ENCODE data around the gene FAM241B. TPM values are rescaled to one million over a fixed set of nuclear protein-coding genes. Genes with fewer than 3 reads are reported as not detected.
A peak's percentile ranks its signal among the peaks of the same experiment; 100 is the strongest.

FAM241B gene
- total RNA-seq, 1 experiment from 2014 or later = 13.7 TPM

DNA sequence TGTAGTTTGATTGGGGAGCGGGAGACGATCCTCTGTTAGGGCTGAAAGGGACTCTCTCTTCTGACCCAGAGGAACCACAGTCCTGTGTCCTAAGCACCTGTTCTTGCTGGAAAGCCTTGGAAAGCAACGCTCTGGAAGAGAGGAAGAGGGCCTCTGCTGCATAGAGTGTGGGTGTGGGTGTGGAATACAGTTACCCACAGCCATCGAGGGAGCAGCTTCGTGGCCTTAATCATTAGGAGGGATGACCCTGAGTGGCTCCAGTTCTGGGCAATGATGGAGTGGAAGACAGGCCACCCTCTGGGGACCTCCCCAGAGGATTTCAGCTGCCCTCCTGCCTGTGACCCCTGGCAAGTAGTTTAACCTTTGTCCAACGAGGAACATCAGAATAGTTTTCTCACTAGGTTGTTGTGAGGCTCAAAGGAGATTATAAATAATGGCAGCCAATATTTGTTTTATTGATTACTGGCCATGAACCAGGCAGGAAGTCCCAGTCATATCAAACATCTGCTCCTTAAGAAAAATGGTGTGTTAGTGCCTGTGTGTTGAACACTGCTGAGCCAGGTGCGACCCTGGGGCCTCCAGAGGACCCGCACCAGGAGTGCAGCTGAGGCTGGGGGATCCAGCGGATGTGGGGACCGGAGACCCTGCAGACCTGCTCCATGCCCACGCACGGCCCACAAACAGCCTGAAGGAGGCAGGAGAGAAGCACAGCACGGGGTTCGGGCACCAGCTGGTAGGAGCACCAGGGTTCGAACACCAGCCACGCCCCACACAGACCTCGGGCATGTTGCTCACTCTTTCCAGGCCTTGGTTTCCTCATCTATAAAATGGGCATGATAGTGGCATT is 35.6 kb downstream of the FAM241B start:
- Histone ChIP-seq H2AK5ac (ENCODE audit: insufficient read length, low read length) (no peak overlapping the region), H3K23me2 (ENCODE audit: insufficient read length, low read depth, low read length, poor library complexity, severe bottlenecking) (no peaks in the 10 kb centered on the region), H2BK12ac (ENCODE audit: insufficient read length, low read depth, low read length) (no peak overlapping the region), H3K4ac (ENCODE audit: low read depth, low read length) (no peak overlapping the region), H2BK5ac (ENCODE audit: insufficient read length, low read length) (no peak overlapping the region), H4K91ac (ENCODE audit: insufficient read length, low read depth, low read length) (no peak overlapping the region), H2BK20ac (ENCODE audit: low read depth, low read length, poor library complexity, severe bottlenecking) (no peak overlapping the region), H3K9me3 (ENCODE audit: control insufficient read depth, low read depth, low read length) (no peaks in the 10 kb centered on the region), H3K23ac (ENCODE audit: insufficient read length, low read depth, low read length) (no peak overlapping the region), H4K8ac (replicated peaks; ENCODE audit: insufficient read length, low read depth, low read length) (no peak overlapping the region), H3K79me2 (ENCODE audit: insufficient read depth, low read length) (no peaks in the 10 kb centered on the region), H4K5ac (ENCODE audit: insufficient read length, low read depth, low read length) (no peak overlapping the region), H3K27me3 (ENCODE audit: insufficient read depth, low read length) (no peaks in the 10 kb centered on the region), H4K20me1 (ENCODE audit: control insufficient read depth, insufficient read depth, insufficient read length) (no peaks in the 10 kb centered on the region), H3K27ac (ENCODE audit: insufficient read length, low read depth, low read length) (no peak overlapping the region), H3K18ac (ENCODE audit: insufficient read length, low read depth, low read length) (no peak overlapping the region), H2AFZ (ENCODE audit: low read length) (no peak overlapping the region), H3K9ac (ENCODE audit: extremely low read depth, insufficient read length, low read length) (no peak overlapping the region), H3T11ph (ENCODE audit: low read length) (no peak overlapping the region), H2BK120ac (ENCODE audit: low read depth, low read length, poor library complexity, severe bottlenecking) (no peak overlapping the region), H2BK15ac (ENCODE audit: low read depth, low read length) (no peak overlapping the region), H3K14ac (ENCODE audit: insufficient read depth, low read length) (no peak overlapping the region), H3K4me1 (ENCODE audit: insufficient read depth, low read length) (no peaks in the 10 kb centered on the region), H3K79me1 (ENCODE audit: insufficient read depth, low read depth, low read length, poor library complexity, severe bottlenecking) (no peaks in the 10 kb centered on the region), H3K4me2 (ENCODE audit: insufficient read depth, insufficient read length, low read length) (no peak overlapping the region), H3K56ac (ENCODE audit: insufficient read length, low read depth, low read length) (no peak overlapping the region)
- WGBS (ENCODE audit: extremely low coverage, insufficient read length, low lambda C conversion rate) = no CpG with 5 or more reads among the region's 17 CpGs
- no peak overlapping the region for H3K4me3 Mint-ChIP-seq
- H3K27me3 Mint-ChIP-seq (ENCODE audit: low read depth) = peaks cover 19% of the 10 kb centered on the region
- no peak for DNase-seq
- peak; percentile 35; the same call in 2 of the 3 replicates for TF ChIP-seq CTCF (conservative IDR thresholded peaks at IDR 0.05)
- no peak overlapping the region for H3K27ac Mint-ChIP-seq
- peaks cover 23 to 28% of the 10 kb centered on the region in 2 experiments for H3K4me1 Mint-ChIP-seq
- no peaks in the 10 kb centered on the region for H3K36me3 Mint-ChIP-seq (ENCODE audit: insufficient read depth in 1 of 3, low read depth in 3 of 3)
- H3K9me3 Mint-ChIP-seq = no peaks in the 10 kb centered on the region

Data from H9 (cell line).